Activated B cell treated with CpG ODN at 0.5 μM for 24 hours (primary cell): ENCODE measurements around the gene COL1A2. TPM values are rescaled to one million over a fixed set of nuclear protein-coding genes. Genes with fewer than 3 reads are reported as not detected.
A peak's percentile ranks its signal among the peaks of the same experiment; 100 is the strongest.

ENCODE experiments used
- ATAC-seq: fragments of 200-7000 bp; cut with Tn5 transposase; one replicate; pipeline ENCODE4 v1.10.0; 2021; ENCODE audit warnings: low read depth, mild to moderate bottlenecking, moderate library complexity
- CTCF ChIA-PET: fragments of 350-600 bp; sonication (Branson Sonifier 250); formaldehyde crosslinking; loops from one replicate; lab custom pipeline; 2021; ENCODE audit warnings: antibody characterized with exemption; lab: Charles Lee
- POLR2A ChIA-PET: fragments of 350-600 bp; sonication (Branson Sonifier 250); formaldehyde crosslinking; loops from one replicate; lab custom pipeline; 2021; ENCODE audit warnings: antibody characterized with exemption; lab: Charles Lee
- DNase-seq: peaks from one replicate; pipeline ENCODE4 v3.0.0; 2022
- H3K27ac Mint-ChIP-seq: one replicate; pipeline ENCODE4 v1.8.0; 2020; ENCODE audit warnings: mixed read lengths
- H3K27me3 Mint-ChIP-seq: one replicate; pipeline ENCODE4 v1.8.0; 2021; ENCODE audit warnings: mixed read lengths
- H3K36me3 Mint-ChIP-seq: one replicate; pipeline ENCODE4 v1.8.0; 2021; ENCODE audit warnings: low read depth, mixed read lengths
- H3K4me1 Mint-ChIP-seq: one replicate; pipeline ENCODE4 v1.8.0; 2021; ENCODE audit warnings: mixed read lengths
- H3K4me3 Mint-ChIP-seq: one replicate; pipeline ENCODE4 v1.8.0; 2020; ENCODE audit warnings: mild to moderate bottlenecking, mixed read lengths
- H3K9me3 Mint-ChIP-seq: one replicate; pipeline ENCODE4 v1.8.0; 2020; ENCODE audit warnings: mixed read lengths
- intact Hi-C: fragments of 100-400 bp; cut with micrococcal nuclease; formaldehyde crosslinking; loops from one replicate; pipeline ENCODE4 v1.15.1; 2024
- total RNA-seq: library from RNA; stranded (reverse); gene quantifications from 2 replicates; pipeline ENCODE4 v1.2.3, GENCODE V29; 2022
- TF ChIP-seq, protein P1 (sequence below): fragments of 200-600 bp; IDR thresholded peaks from one replicate; pipeline ENCODE4 v1.8.0; 2022; ENCODE audit warnings: antibody characterized with exemption, mild to moderate bottlenecking

COL1A2 gene
- total RNA-seq, 1 donor from 2014 or later = not detected

GRCh38 chr7:94432817-94433216, 38.1 kb downstream of the COL1A2 start:
- H3K36me3 Mint-ChIP-seq = no peaks in the 10 kb centered on the region
- no peaks in the 10 kb centered on the region for H3K4me1 Mint-ChIP-seq
- no peak overlapping the region for H3K27ac Mint-ChIP-seq
- TF ChIP-seq, protein P1, sequence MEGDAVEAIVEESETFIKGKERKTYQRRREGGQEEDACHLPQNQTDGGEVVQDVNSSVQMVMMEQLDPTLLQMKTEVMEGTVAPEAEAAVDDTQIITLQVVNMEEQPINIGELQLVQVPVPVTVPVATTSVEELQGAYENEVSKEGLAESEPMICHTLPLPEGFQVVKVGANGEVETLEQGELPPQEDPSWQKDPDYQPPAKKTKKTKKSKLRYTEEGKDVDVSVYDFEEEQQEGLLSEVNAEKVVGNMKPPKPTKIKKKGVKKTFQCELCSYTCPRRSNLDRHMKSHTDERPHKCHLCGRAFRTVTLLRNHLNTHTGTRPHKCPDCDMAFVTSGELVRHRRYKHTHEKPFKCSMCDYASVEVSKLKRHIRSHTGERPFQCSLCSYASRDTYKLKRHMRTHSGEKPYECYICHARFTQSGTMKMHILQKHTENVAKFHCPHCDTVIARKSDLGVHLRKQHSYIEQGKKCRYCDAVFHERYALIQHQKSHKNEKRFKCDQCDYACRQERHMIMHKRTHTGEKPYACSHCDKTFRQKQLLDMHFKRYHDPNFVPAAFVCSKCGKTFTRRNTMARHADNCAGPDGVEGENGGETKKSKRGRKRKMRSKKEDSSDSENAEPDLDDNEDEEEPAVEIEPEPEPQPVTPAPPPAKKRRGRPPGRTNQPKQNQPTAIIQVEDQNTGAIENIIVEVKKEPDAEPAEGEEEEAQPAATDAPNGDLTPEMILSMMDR = no peak
- no peak overlapping the region for H3K4me3 Mint-ChIP-seq
- H3K27me3 Mint-ChIP-seq = peaks cover 10% of the 10 kb centered on the region
- H3K9me3 Mint-ChIP-seq = no peaks in the 10 kb centered on the region
- POLR2A ChIA-PET = no interaction called here
- CTCF ChIA-PET = no interaction called here
- ATAC-seq = no peak
- intact Hi-C loops = no loop called here
- DNase-seq = no peak

GRCh38 chr7:94433224-94433623, 38.5 kb downstream of the COL1A2 start:
- peaks cover 12% of the 10 kb centered on the region for H3K27me3 Mint-ChIP-seq
- no peaks in the 10 kb centered on the region for H3K9me3 Mint-ChIP-seq
- DNase-seq (no peak), ATAC-seq (no peak)
- POLR2A ChIA-PET = no interaction called here
- intact Hi-C loops = no loop called here
- H3K4me1 Mint-ChIP-seq = no peaks in the 10 kb centered on the region
- CTCF ChIA-PET = interaction anchor here (0.6 kb wide), 1 partner anchor 868 kb away, joined by 3 read pairs; no protein-coding TSS in a partner anchor
- no peak overlapping the region for H3K27ac Mint-ChIP-seq
- H3K36me3 Mint-ChIP-seq = no peaks in the 10 kb centered on the region
- TF ChIP-seq, protein P1 = no peak
- no peak overlapping the region for H3K4me3 Mint-ChIP-seq

- Mint-ChIP-seq H3K27me3 (peaks cover 13% of the 10 kb centered on the region), H3K36me3 (no peaks in the 10 kb centered on the region), H3K9me3 (no peaks in the 10 kb centered on the region), H3K4me3 (no peak overlapping the region), H3K27ac (no peak overlapping the region), H3K4me1 (no peaks in the 10 kb centered on the region)
- ChIA-PET POLR2A (no interaction called here), CTCF (interaction anchor here (0.6 kb wide), 1 partner anchor 867 kb away, joined by 3 read pairs; no protein-coding TSS in a partner anchor)
- no peak for ATAC-seq
- DNase-seq = no peak
- TF ChIP-seq, protein P1 = no peak
- intact Hi-C loops = no loop called here
Measured at GRCh38 chr7:94434042-94434441, 39.3 kb downstream of the COL1A2 start.

- peaks cover 13% of the 10 kb centered on the region for H3K27me3 Mint-ChIP-seq
- ChIA-PET POLR2A (no interaction called here), CTCF (interaction anchor here (0.6 to 2.0 kb wide), 7 partner anchors 10 to 1190 kb away, joined by 3 to 12 read pairs (median 3); no protein-coding TSS in a partner anchor)
- H3K4me3 Mint-ChIP-seq = no peak overlapping the region
- DNase-seq (no peak), ATAC-seq (peak; percentile 71)
- intact Hi-C loops = loop anchor here (1.0 to 5.0 kb wide), 5 partner anchors 349 to 1259 kb away; no protein-coding TSS in a partner anchor
- H3K36me3 Mint-ChIP-seq = no peaks in the 10 kb centered on the region
- no peaks in the 10 kb centered on the region for H3K4me1 Mint-ChIP-seq
- TF ChIP-seq, protein P1 = peak; percentile 81
- no peaks in the 10 kb centered on the region for H3K9me3 Mint-ChIP-seq
- H3K27ac Mint-ChIP-seq = no peak overlapping the region
Measured at GRCh38 chr7:94436018-94436604, 41.4 kb downstream of the COL1A2 start.

- DNase-seq (no peak), ATAC-seq (no peak)
- intact Hi-C loops = loop anchor here (1.0 to 5.0 kb wide), 5 partner anchors 349 to 1259 kb away; no protein-coding TSS in a partner anchor
- Mint-ChIP-seq H3K27ac (no peak overlapping the region), H3K9me3 (no peaks in the 10 kb centered on the region), H3K36me3 (no peaks in the 10 kb centered on the region), H3K4me1 (no peaks in the 10 kb centered on the region), H3K27me3 (peaks cover 15% of the 10 kb centered on the region), H3K4me3 (no peak overlapping the region)
- ChIA-PET CTCF (interaction anchor here (1.2 to 2.0 kb wide), 6 partner anchors 9 to 1191 kb away, joined by 3 to 12 read pairs (median 4); no protein-coding TSS in a partner anchor), POLR2A (no interaction called here)
- TF ChIP-seq, protein P1 = no peak
Measured at GRCh38 chr7:94436700-94437099, 42.0 kb downstream of the COL1A2 start.
